Measurements from ENCODE around the gene CELF2. TPM values are rescaled to one million over a fixed set of nuclear protein-coding genes. Genes with fewer than 3 reads are reported as not detected.

Gene CELF2
- total and polyA plus RNA-seq, 8 donors = 58.0 to 107 (median 65.9) TPM

DNA sequence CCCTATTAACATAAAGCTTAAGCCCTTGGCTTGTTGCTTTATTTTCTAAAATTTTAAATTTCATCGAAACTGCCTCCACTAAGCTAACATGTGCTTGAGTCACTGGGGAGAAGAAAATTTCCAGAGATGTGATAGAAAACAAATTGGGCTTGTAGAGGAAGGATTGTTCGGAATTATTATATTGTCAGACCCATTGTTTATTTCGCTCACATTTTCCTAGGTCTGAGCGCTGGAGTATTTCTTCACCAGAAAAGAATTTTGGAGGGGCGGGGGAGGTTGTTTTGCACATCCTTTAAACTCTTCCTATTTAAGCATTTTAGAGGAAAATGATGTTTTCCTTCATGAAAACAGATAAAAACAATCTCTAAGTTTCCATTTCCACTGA is 29.1 kb downstream of the CELF2 start:
- no peak for ATAC-seq
- Histone ChIP-seq H3K36me3 (no peaks in the 10 kb centered on the region), H3K4me1 (no peaks in the 10 kb centered on the region), H3K27me3 (no peaks in the 10 kb centered on the region), H3K27ac (no peak overlapping the region), H3K9me3 (no peaks in the 10 kb centered on the region), H3K4me3 (no peak overlapping the region)
- no peak for DNase-seq
- TF ChIP-seq, protein P1, sequence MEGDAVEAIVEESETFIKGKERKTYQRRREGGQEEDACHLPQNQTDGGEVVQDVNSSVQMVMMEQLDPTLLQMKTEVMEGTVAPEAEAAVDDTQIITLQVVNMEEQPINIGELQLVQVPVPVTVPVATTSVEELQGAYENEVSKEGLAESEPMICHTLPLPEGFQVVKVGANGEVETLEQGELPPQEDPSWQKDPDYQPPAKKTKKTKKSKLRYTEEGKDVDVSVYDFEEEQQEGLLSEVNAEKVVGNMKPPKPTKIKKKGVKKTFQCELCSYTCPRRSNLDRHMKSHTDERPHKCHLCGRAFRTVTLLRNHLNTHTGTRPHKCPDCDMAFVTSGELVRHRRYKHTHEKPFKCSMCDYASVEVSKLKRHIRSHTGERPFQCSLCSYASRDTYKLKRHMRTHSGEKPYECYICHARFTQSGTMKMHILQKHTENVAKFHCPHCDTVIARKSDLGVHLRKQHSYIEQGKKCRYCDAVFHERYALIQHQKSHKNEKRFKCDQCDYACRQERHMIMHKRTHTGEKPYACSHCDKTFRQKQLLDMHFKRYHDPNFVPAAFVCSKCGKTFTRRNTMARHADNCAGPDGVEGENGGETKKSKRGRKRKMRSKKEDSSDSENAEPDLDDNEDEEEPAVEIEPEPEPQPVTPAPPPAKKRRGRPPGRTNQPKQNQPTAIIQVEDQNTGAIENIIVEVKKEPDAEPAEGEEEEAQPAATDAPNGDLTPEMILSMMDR (IDR thresholded peaks at IDR 0.05) = no peak
- intact Hi-C loops (cut with DNase I) = no loop called here

DNA sequence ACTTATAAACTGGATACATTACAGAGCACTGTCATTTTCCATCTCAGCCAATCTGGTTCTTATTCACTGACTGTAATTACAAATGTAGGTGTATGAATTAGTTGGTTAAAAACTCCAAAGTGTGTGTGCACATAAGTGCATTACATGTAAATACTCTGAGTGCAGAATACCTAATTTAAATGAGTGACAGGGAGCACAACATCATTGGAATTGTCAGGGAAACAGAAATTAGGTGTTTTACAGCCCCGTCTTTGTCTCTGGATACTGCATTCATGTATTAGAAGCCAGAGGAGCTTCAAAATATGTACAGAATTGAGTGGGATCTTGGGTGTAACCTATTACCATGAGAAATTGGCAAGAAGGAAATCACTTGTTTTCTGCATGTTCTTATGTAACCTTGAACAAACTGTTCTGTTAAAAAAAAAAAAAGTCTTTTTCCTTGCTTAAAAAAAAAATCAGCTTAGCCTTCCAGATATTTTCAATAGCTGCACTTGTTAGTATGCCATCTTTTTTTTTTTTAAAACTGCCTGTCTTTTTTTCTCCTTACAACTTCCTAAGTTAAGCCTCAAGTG is 31.1 kb downstream of the CELF2 start:
- H3K27me3 ChIP-seq = no peaks in the 10 kb centered on the region
- H3K4me3 ChIP-seq = no peak overlapping the region
- intact Hi-C loops (cut with DNase I) = no loop called here
- no peaks in the 10 kb centered on the region for H3K4me1 ChIP-seq
- TF ChIP-seq, protein P1 (IDR thresholded peaks at IDR 0.05) = no peak
- H3K9me3 ChIP-seq = no peaks in the 10 kb centered on the region
- ATAC-seq = peak; percentile 17
- DNase-seq = no peak
- no peak overlapping the region for H3K27ac ChIP-seq
- H3K36me3 ChIP-seq = no peaks in the 10 kb centered on the region

DNA sequence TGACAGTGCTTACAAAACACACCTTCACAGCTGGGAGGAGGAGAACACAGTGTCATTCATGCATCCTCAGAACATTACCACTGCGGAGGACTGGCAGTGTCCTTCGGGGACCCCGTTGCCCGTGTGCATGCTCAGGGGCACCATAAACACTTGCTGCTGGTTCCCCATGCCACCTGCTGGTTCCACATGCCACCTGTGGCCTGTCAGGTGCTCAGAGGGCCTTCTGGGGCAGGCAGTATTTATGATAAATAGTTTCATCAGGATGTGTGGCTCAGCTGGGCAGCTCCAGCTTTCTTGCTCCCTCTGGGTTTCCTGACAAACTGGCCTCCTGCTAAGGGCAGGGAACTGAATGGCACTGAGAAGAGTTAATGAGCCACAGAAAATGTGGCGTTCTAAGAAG is 32.1 kb downstream of the CELF2 start:
- Histone ChIP-seq H3K4me1 (no peaks in the 10 kb centered on the region), H3K36me3 (no peaks in the 10 kb centered on the region), H3K27me3 (no peaks in the 10 kb centered on the region), H3K27ac (no peak overlapping the region), H3K9me3 (no peaks in the 10 kb centered on the region), H3K4me3 (no peak overlapping the region)
- intact Hi-C loops (cut with DNase I) = no loop called here
- TF ChIP-seq, protein P1 (IDR thresholded peaks at IDR 0.05) = no peak
- ATAC-seq = no peak
- DNase-seq = no peak

DNA sequence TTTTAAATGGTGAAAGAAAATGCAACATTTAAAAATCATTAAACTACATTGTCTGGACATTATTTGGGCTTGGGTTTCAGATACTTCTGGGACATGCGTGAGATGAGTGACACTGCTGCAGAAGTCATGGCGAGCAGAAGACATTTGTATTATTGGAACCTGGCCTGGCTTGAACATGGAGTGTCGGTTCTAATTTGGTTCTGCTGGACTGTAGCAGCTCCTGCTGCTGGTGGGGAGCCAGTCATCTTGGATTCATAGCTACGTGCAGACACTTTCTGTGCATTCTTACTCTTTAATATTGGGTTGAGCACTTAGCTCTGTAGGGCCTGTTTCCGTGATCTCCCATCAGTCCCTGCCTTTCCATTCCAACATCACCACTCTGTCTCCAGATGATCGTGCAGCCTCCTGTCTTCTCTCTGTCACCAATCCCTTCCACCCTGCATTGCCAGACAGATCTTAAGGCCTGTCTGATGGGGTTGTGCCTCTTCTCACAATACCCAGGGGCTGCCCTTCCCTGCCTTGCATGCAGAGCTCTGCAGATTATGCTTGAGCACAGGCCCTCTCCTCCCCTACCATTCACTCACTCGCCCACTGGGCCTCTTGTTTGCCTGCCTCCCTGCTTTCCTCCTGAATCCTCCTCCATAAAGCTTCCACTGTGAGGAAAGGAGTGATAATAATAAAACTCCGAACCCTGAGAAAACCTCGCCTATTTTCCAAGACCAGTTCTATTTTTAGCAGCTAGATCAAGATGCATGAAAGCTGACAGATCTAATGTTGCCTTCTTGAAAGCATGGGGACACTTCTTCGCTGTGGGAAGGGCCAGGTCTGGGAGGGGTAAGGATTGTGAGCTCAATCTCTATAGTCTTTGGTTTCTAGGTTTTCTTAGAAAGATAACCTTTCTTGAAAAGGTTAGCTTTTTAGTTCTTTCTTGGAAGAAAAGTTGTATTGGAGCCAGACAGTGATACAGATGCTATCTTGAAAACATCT is 32.9 kb downstream of the CELF2 start:
- no peaks in the 10 kb centered on the region for H3K27me3 ChIP-seq
- DNase-seq = no peak
- no peaks in the 10 kb centered on the region for H3K4me1 ChIP-seq
- no peak overlapping the region for H3K4me3 ChIP-seq
- H3K36me3 ChIP-seq = no peaks in the 10 kb centered on the region
- no peak overlapping the region for H3K27ac ChIP-seq
- H3K9me3 ChIP-seq = no peaks in the 10 kb centered on the region
- TF ChIP-seq, protein P1 (IDR thresholded peaks at IDR 0.05) = no peak
- intact Hi-C loops (cut with DNase I) = no loop called here
- ATAC-seq = no peak

DNA sequence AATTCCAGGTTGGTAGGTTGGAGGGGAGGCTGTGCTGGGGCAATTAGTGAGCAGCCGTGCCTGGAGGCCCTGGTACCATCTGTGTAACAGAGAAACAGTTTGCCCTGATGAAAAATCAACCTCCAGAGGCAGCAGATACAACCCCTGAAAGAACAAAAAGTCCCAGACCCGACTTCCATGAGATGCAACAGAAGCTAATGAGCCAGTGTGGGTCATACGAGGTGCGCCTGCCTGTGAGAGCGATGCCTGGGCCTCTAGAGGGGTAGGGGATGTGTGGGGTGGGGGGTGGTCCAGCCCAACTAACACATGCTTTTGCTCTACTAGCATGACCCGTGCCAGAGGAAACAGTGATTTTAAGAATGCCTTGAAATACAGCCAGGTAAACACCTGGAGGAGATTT is 39.3 kb downstream of the CELF2 start:
- ATAC-seq = no peak
- no peak for DNase-seq
- intact Hi-C loops (cut with DNase I) = no loop called here
- TF ChIP-seq, protein P1 (IDR thresholded peaks at IDR 0.05) = no peak
- Histone ChIP-seq H3K36me3 (no peaks in the 10 kb centered on the region), H3K4me3 (no peak overlapping the region), H3K27ac (no peak overlapping the region), H3K9me3 (no peaks in the 10 kb centered on the region), H3K27me3 (no peaks in the 10 kb centered on the region), H3K4me1 (no peaks in the 10 kb centered on the region)

Data from left lung (tissue), 10 donors.